HEK293T (cell line): ENCODE measurements around the gene CHD6.

ENCODE experiments used
- CTCF ChIA-PET: fragments of 350-600 bp; formaldehyde crosslinking; extraction: SDS; loops from one replicate; lab custom pipeline; 2021; ENCODE audit warnings: antibody characterized with exemption, inconsistent platforms; lab: Yijun Ruan, JAX
- POLR2A ChIA-PET: fragments of 350-600 bp; formaldehyde crosslinking; extraction: SDS; loops from one replicate; lab custom pipeline; 2020; ENCODE audit warnings: antibody characterized with exemption, inconsistent platforms; lab: Yijun Ruan, JAX
- DNase-seq: peaks from one replicate; pipeline ENCODE4 v3.0.0; 2012; ENCODE audit warnings: mixed read lengths; ENCODE audit errors: extremely low spot score
- ARNT ChIP-seq: fragments of 450-650 bp; IDR thresholded peaks from 2 replicates; pipeline ENCODE4 v1.6.1; 2017; ENCODE audit warnings: mild to moderate bottlenecking
- BHLHE40 ChIP-seq: fragments of 450-650 bp; IDR thresholded peaks from 2 replicates; pipeline ENCODE4 v1.6.1; 2016; ENCODE audit warnings: mild to moderate bottlenecking, moderate library complexity, borderline replicate concordance
- CTBP1 ChIP-seq: fragments of 450-650 bp; IDR thresholded peaks from 2 replicates; pipeline ENCODE4 v1.6.1; 2016; ENCODE audit warnings: borderline replicate concordance
- ELF4 ChIP-seq: fragments of 450-650 bp; IDR thresholded peaks from 2 replicates; pipeline ENCODE4 v1.6.1; 2017; ENCODE audit warnings: antibody characterized with exemption
- FOXA1 ChIP-seq: fragments of 450-650 bp; IDR thresholded peaks from 2 replicates; pipeline ENCODE4 v1.6.1; 2016; ENCODE audit warnings: mild to moderate bottlenecking
- FOXK2 ChIP-seq: fragments of 450-650 bp; IDR thresholded peaks from 2 replicates; pipeline ENCODE4 v1.6.1; 2016; ENCODE audit warnings: mild to moderate bottlenecking
- FOXM1 ChIP-seq: fragments of 450-650 bp; IDR thresholded peaks from 2 replicates; pipeline ENCODE4 v1.6.1; 2017; ENCODE audit warnings: mild to moderate bottlenecking, borderline replicate concordance
- HDGF ChIP-seq: fragments of 450-650 bp; IDR thresholded peaks from 2 replicates; pipeline ENCODE4 v1.6.1; 2017; ENCODE audit warnings: antibody characterized with exemption, borderline replicate concordance
- L3MBTL2 ChIP-seq: fragments of 450-650 bp; conservative IDR thresholded peaks from 2 replicates; pipeline ENCODE4 v1.6.1; 2016; ENCODE audit warnings: mild to moderate bottlenecking
- LEF1 ChIP-seq: fragments of 450-650 bp; IDR thresholded peaks from 2 replicates; pipeline ENCODE4 v1.6.1; 2017; ENCODE audit warnings: mild to moderate bottlenecking, borderline replicate concordance
- NFRKB ChIP-seq: fragments of 450-650 bp; IDR thresholded peaks from 2 replicates; pipeline ENCODE4 v1.6.1; 2016; ENCODE audit warnings: mild to moderate bottlenecking, moderate library complexity
- SP1 ChIP-seq: fragments of 450-650 bp; IDR thresholded peaks from 2 replicates; pipeline ENCODE4 v1.6.1; 2017
- SUZ12 ChIP-seq: fragments of 450-650 bp; IDR thresholded peaks from 2 replicates; pipeline ENCODE4 v1.6.1; 2016; ENCODE audit warnings: mild to moderate bottlenecking
- TARDBP ChIP-seq: fragments of 450-650 bp; IDR thresholded peaks from 2 replicates; pipeline ENCODE4 v1.6.1; 2016
- ZNF384 ChIP-seq: fragments of 450-650 bp; IDR thresholded peaks from 2 replicates; pipeline ENCODE4 v1.6.1; 2016
- TF ChIP-seq, protein P1 (sequence below): fragments of 450-650 bp; IDR thresholded peaks from 2 replicates; pipeline ENCODE4 v1.6.1; 2016

CHD6 gene

DNA sequence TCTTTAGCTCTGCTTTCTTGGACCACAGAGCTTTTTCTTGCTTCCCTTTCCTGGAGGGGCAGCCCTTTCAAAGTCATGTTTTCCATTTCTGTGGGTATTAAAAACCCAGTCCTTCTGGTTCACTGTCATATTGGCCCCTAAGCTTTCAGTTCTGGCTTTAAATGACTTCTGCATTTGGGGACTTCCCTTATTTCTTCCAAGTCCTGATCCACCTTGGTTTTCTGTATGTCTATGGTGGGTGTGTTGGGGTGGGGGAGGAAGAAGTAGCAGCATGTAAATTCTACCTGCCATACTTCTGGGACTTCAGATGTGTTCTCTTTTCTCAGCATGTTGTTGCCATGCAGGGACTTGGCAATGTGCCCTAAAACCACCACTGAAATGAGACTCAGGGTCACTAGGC, 174.5 kb downstream of the CHD6 start:
- no peak for DNase-seq
- no peak for TF ChIP-seq NFRKB
- no peak for TF ChIP-seq CTBP1
- TF ChIP-seq, protein P1, sequence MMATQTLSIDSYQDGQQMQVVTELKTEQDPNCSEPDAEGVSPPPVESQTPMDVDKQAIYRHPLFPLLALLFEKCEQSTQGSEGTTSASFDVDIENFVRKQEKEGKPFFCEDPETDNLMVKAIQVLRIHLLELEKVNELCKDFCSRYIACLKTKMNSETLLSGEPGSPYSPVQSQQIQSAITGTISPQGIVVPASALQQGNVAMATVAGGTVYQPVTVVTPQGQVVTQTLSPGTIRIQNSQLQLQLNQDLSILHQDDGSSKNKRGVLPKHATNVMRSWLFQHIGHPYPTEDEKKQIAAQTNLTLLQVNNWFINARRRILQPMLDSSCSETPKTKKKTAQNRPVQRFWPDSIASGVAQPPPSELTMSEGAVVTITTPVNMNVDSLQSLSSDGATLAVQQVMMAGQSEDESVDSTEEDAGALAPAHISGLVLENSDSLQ = no peak
- TF ChIP-seq FOXM1 = no peak
- no peak for TF ChIP-seq ELF4
- no peak for TF ChIP-seq ARNT
- no peak for TF ChIP-seq SUZ12
- no peak for TF ChIP-seq SP1
- TF ChIP-seq TARDBP = no peak
- TF ChIP-seq BHLHE40 = no peak
- TF ChIP-seq ZNF384 = no peak
- TF ChIP-seq FOXK2 = no peak
- CTCF ChIA-PET = no interaction called here
- POLR2A ChIA-PET = no interaction called here

DNA sequence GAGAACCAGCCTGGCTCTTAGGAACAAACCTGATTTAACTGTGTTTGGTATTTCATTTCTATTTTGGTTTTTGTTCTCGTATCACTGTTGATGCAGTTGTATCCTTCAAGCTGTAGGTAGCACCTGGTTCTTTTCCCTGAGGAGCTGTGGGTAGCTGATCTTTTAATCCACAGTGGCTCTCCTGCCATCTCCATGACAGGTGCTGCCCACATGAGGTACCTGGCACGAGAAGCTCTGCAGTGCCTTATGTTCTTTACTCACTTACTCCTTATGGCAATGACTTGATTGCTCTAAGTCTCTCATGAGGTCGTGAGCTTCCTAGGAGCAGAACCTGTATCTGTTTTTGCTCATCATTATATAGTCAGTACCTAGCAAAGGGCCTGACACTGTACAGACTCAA, 177.3 kb downstream of the CHD6 start:
- CTCF ChIA-PET = no interaction called here
- POLR2A ChIA-PET = no interaction called here
- no peak for TF ChIP-seq ARNT
- no peak for TF ChIP-seq L3MBTL2
- TF ChIP-seq FOXA1 = no peak
- TF ChIP-seq SUZ12 = no peak
- no peak for TF ChIP-seq CTBP1
- TF ChIP-seq FOXM1 = no peak
- no peak for TF ChIP-seq NFRKB
- no peak for TF ChIP-seq ZNF384
- no peak for DNase-seq

DNA sequence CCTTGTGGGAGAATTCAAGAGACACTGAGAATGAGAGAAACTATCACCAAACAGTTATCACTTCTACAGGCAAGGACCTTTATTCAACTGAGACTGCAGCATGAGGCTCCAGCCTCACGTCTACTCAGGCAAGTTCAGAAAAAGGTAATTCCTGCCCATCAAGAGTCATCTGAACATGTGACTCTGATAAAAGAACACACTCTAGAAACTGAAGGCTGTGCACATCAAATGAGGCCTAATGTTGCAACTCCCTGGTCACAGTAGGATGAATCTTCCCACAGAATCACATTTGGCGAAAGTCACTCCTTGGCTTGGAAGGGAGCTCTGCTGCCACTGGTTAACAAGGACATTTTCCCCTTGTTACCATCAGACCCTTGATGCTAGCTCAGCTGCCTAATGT, 180.3 kb downstream of the CHD6 start:
- POLR2A ChIA-PET = no interaction called here
- TF ChIP-seq FOXK2 = no peak
- TF ChIP-seq NFRKB = no peak
- no peak for TF ChIP-seq ZNF384
- no peak for TF ChIP-seq LEF1
- TF ChIP-seq, protein P1 = no peak
- TF ChIP-seq CTBP1 = no peak
- no peak for TF ChIP-seq TARDBP
- no peak for TF ChIP-seq FOXA1
- TF ChIP-seq ARNT = no peak
- no peak for TF ChIP-seq ELF4
- TF ChIP-seq SUZ12 = no peak
- CTCF ChIA-PET = no interaction called here
- DNase-seq = no peak

DNA sequence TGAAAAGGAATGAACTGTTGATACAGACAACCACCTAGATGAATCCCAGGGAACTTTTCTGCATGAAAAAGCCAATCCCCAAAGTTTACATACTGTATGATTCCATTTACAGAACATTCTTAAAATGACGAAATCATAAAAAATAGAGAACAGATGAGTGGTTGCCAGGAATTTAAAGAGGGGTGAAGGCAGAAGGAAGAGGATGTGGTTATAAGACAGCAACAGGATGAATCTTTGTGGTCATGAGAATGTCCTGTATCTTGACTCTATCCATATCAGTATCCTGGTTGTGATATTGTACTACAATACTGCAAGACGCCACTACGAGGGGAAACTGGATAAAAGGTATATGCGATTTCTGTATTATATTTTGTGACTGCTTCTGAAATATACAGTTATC, 181.5 kb downstream of the CHD6 start:
- no peak for DNase-seq
- POLR2A ChIA-PET = no interaction called here
- TF ChIP-seq L3MBTL2 = no peak
- CTCF ChIA-PET = no interaction called here

DNA sequence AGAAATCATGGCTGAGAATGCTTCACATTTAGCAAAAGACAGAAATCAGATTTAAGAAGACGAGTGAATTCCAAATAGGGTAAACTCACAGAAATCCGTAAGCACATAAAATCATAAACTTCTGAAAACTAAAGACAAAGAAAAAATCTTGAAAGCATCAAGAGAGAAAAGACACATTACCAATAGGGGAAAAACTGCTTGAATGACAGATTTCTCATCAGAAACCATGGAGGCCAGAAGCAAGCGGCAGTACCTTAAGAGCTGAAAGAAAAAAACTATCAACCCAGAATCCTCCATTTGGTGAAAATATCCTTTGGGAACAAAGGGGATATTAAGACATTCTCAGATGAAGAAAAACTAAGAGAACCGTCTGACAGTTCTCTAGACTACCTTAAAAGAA, 185.0 kb downstream of the CHD6 start:
- no peak for DNase-seq
- CTCF ChIA-PET = no interaction called here
- TF ChIP-seq, protein P1 = no peak
- TF ChIP-seq NFRKB (no peak), FOXA1 (no peak), FOXM1 (no peak), TARDBP (no peak), HDGF (no peak), CTBP1 (no peak), FOXK2 (no peak), ELF4 (no peak), L3MBTL2 (no peak), LEF1 (no peak), ARNT (no peak), BHLHE40 (no peak), SP1 (no peak)
- POLR2A ChIA-PET = no interaction called here

DNA sequence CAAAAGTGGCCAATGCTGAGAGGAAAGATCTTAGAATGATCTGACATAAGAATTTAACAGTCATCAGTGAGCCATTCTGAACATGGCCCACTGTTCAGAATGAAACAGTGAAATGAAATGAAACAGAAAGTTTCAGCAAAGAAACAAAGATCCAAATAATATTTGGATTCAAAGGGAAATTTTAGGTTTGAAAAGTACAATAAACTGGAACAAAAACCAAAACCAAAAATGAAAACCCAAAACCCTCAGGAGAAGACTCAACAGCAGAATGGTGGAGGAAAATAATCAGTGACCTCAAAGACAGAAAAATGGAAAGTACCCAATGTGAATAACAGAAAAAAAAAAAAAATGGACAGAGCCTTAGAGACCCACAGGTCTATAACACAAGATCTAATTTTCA, 185.4 kb downstream of the CHD6 start:
- no peak for TF ChIP-seq SP1
- no peak for TF ChIP-seq FOXA1
- TF ChIP-seq BHLHE40 = no peak
- no peak for TF ChIP-seq ZNF384
- no peak for TF ChIP-seq LEF1
- TF ChIP-seq TARDBP = no peak
- TF ChIP-seq SUZ12 = no peak
- no peak for TF ChIP-seq ELF4
- TF ChIP-seq FOXM1 = no peak
- TF ChIP-seq CTBP1 = no peak
- no peak for TF ChIP-seq HDGF
- TF ChIP-seq FOXK2 = no peak
- no peak for TF ChIP-seq NFRKB
- no peak for TF ChIP-seq ARNT
- TF ChIP-seq, protein P1 = no peak
- no peak for TF ChIP-seq L3MBTL2
- ChIA-PET POLR2A (no interaction called here), CTCF (no interaction called here)
- no peak for DNase-seq
